PC-3 (cell line): ENCODE measurements around the gene CRELD1. TPM values are rescaled to one million over a fixed set of nuclear protein-coding genes. Genes with fewer than 3 reads are reported as not detected.

Experiments
- ATAC-seq: fragments of 200-7000 bp; cut with Tn5 transposase; 2 replicates; pipeline ENCODE4 v1.9.1; 2020; ENCODE audit warnings: mild to moderate bottlenecking, moderate library complexity
- BruUV-seq: library from RNA; stranded (reverse); fragments of 400-500 nt; replicated peaks from 2 replicates; lab custom pipeline; 2021; lab: Mats Ljungman, UMichigan
- CTCF ChIA-PET: fragments of 300-600 bp; sonication (Branson Sonifier 250); formaldehyde crosslinking; loops from one replicate; lab custom pipeline; 2022; ENCODE audit warnings: antibody characterized with exemption; lab: Charles Lee
- POLR2A ChIA-PET: fragments of 300-600 bp; sonication (Branson Sonifier 250); formaldehyde crosslinking; loops from one replicate; lab custom pipeline; 2022; ENCODE audit warnings: antibody characterized with exemption; ENCODE audit not compliant: unreplicated experiment; lab: Charles Lee
- DNase-seq: peaks from one replicate; pipeline ENCODE4 v3.0.0-alpha.2; 2015
- H2AFZ ChIP-seq: fragments of 300-600 bp; sonication (generic); 2 replicates; pipeline ENCODE4 v1.6.0; 2016; ENCODE audit warnings: antibody characterized with exemption, low read length
- H3F3A ChIP-seq: fragments of 300-600 bp; sonication (generic); one replicate; pipeline ENCODE4 v1.6.0; 2017; ENCODE audit warnings: antibody characterized with exemption, low read length, control low read depth, mild to moderate bottlenecking; ENCODE audit not compliant: unreplicated experiment
- H3K27ac ChIP-seq: fragments of 300-600 bp; sonication (generic); 2 replicates; pipeline ENCODE4 v1.5.1; 2016; ENCODE audit warnings: mild to moderate bottlenecking, low read length
- H3K27me3 ChIP-seq: fragments of 300-600 bp; sonication (generic); 2 replicates; pipeline ENCODE4 v1.6.1; 2016; ENCODE audit warnings: low read length, mixed read lengths
- H3K36me3 ChIP-seq: fragments of 300-600 bp; sonication (generic); 2 replicates; pipeline ENCODE4 v1.6.1; 2016; ENCODE audit warnings: low read depth, mixed run types, low read length, mixed read lengths
- H3K4me1 ChIP-seq: fragments of 300-600 bp; sonication (generic); 2 replicates; pipeline ENCODE4 v1.5.1; 2016; ENCODE audit warnings: low read length; ENCODE audit not compliant: insufficient read depth
- H3K4me2 ChIP-seq: fragments of 300-600 bp; sonication (generic); 2 replicates; pipeline ENCODE4 v1.6.0; 2016; ENCODE audit warnings: low read length
- H3K4me3 ChIP-seq: fragments of 300-600 bp; sonication (generic); 2 replicates; pipeline ENCODE4 v1.5.1; 2016; ENCODE audit warnings: mild to moderate bottlenecking, low read length, mixed read lengths
- H3K79me2 ChIP-seq: fragments of 300-600 bp; sonication (generic); 2 replicates; pipeline ENCODE4 v1.6.1; 2017; ENCODE audit warnings: low read length, mixed read lengths
- H3K9ac ChIP-seq: fragments of 300-600 bp; sonication (generic); 2 replicates; pipeline ENCODE4 v1.6.0; 2016; ENCODE audit warnings: mild to moderate bottlenecking, low read length
- H3K9me2 ChIP-seq: fragments of 300-600 bp; sonication (generic); replicated peaks from 2 replicates; pipeline ENCODE4 v1.6.1; 2016; ENCODE audit warnings: mixed run types, low read length, mixed read lengths
- H3K9me3 ChIP-seq: fragments of 300-600 bp; sonication (generic); 2 replicates; pipeline ENCODE4 v1.6.1; 2016; ENCODE audit warnings: low read length, mixed read lengths
- H4K20me1 ChIP-seq: fragments of 300-600 bp; sonication (generic); 2 replicates; pipeline ENCODE4 v1.6.1; 2016; ENCODE audit warnings: low read length, mixed read lengths
- CTCF ChIP-seq: fragments of 300-600 bp; sonication (generic); conservative IDR thresholded peaks from 2 replicates; pipeline ENCODE4 v1.5.1; 2017; ENCODE audit warnings: antibody characterized with exemption, low read depth, mild to moderate bottlenecking, low read length
- EZH2 ChIP-seq: fragments of 300-600 bp; sonication (generic); IDR thresholded peaks from one replicate; pipeline ENCODE4 v1.6.1; 2017; ENCODE audit warnings: antibody characterized with exemption, mild to moderate bottlenecking, low read length; ENCODE audit not compliant: unreplicated experiment
- EZH2phosphoT487 ChIP-seq: fragments of 300-600 bp; sonication (generic); IDR thresholded peaks from 2 replicates; pipeline ENCODE4 v1.6.1; 2018; ENCODE audit warnings: mild to moderate bottlenecking, antibody characterized with exemption, low read length, borderline replicate concordance
- intact Hi-C: fragments of 100-400 bp; cut with micrococcal nuclease; formaldehyde crosslinking; loops from 2 replicates; pipeline ENCODE4 v1.9.0; 2023
- total RNA-seq: library from RNA; depleted of rRNA; stranded (reverse); fragments of >200 nt; gene quantifications from 2 replicates; pipeline ENCODE4 v1.2.3, GENCODE V29; 2014

CRELD1 gene
- total RNA-seq, 1 experiment from 2014 or later = 22.0 TPM

GRCh38 chr3:9916346-9916733 is 17.3 kb upstream of the CRELD1 start:
- ATAC-seq = peak; percentile 49
- BruUV-seq = TSS peak; percentile 89
- Histone ChIP-seq H3K9me2 (no peaks in the 10 kb centered on the region), H3K4me3 (peak overlapping the region; percentile 75), H3K4me2 (peak overlapping the region; percentile 99), H3K27me3 (no peaks in the 10 kb centered on the region), H3K4me1 (peaks cover 67% of the 10 kb centered on the region), H3F3A (no peaks in the 10 kb centered on the region), H3K79me2 (peaks cover 26% of the 10 kb centered on the region), H2AFZ (no peak overlapping the region), H3K27ac (peak overlapping the region; percentile 99), H3K9me3 (no peaks in the 10 kb centered on the region), H4K20me1 (no peaks in the 10 kb centered on the region), H3K9ac (peak overlapping the region; percentile 94), H3K36me3 (0 out of 2 replicates have a peak, but pooled peaks cover 2% of the 10 kb centered on the region)
- intact Hi-C loops = loop anchor here (1.0 to 5.0 kb wide), 8 partner anchors 17 to 67 kb away; partner anchors contain the start of genes CIDEC and CRELD1
- peak; percentile 89 for DNase-seq
- no peak for TF ChIP-seq EZH2phosphoT487
- TF ChIP-seq CTCF = no peak
- no peak for TF ChIP-seq EZH2
- CTCF ChIA-PET = interaction anchor here (0.7 to 1.2 kb wide), 2 partner anchors 15 to 18 kb away, joined by 3 read pairs; no protein-coding TSS in a partner anchor
- POLR2A ChIA-PET = interaction anchor here (0.6 to 1.4 kb wide), 3 partner anchors 17 to 235 kb away, joined by 6 to 25 read pairs (median 7); partner anchors contain the start of genes ARPC4 and CRELD1

- no peak for TF ChIP-seq CTCF
- no peak for TF ChIP-seq EZH2
- TF ChIP-seq EZH2phosphoT487 = no peak
- H3F3A ChIP-seq = no peaks in the 10 kb centered on the region
- peak within 1 kb of the TSS; percentile 94 for H3K9ac ChIP-seq
- BruUV-seq = TSS peak; percentile 52
- H3K9me2 ChIP-seq = no peaks in the 10 kb centered on the region
- intact Hi-C loops = loop anchor here (1.0 to 5.0 kb wide), 8 partner anchors 16 to 68 kb away; partner anchors contain the start of genes CIDEC and CRELD1
- no peaks in the 10 kb centered on the region for H4K20me1 ChIP-seq
- H3K4me1 ChIP-seq = peaks cover 60% of the 10 kb centered on the region
- peak within 1 kb of the TSS; percentile 99 for H3K27ac ChIP-seq
- H3K4me3 ChIP-seq = peak within 1 kb of the TSS; percentile 75
- POLR2A ChIA-PET = interaction anchor here (0.5 to 1.4 kb wide), 4 partner anchors 14 to 124 kb away, joined by 3 to 25 read pairs (median 6); partner anchors contain the start of genes ARPC4 and CRELD1
- peaks cover 26% of the 10 kb centered on the region for H3K79me2 ChIP-seq
- H3K9me3 ChIP-seq = no peaks in the 10 kb centered on the region
- H3K4me2 ChIP-seq = peak within 1 kb of the TSS; percentile 99
- ATAC-seq = peak; percentile 70
- H2AFZ ChIP-seq = peak within 1 kb of the TSS; percentile 45
- 0 out of 2 replicates have a peak, but pooled peaks cover 2% of the 10 kb centered on the region for H3K36me3 ChIP-seq
- DNase-seq = peak; percentile 99
- H3K27me3 ChIP-seq = no peaks in the 10 kb centered on the region
- CTCF ChIA-PET = interaction anchor here (0.7 to 1.2 kb wide), 2 partner anchors 14 to 19 kb away, joined by 3 read pairs; no protein-coding TSS in a partner anchor
These were observed 16.6 kb upstream of the CRELD1 start, which contains the start of gene IL17RC for GRCh38 chr3:9916734-9917680. TSS of gene IL17RC (plus strand) at chr3:9917098. CDS start at chr3:9917316, 218 bp downstream.
